Left lung (tissue), 10 donors: ENCODE results near the gene PCDHGA1. TPM values are rescaled to one million over a fixed set of nuclear protein-coding genes. Genes with fewer than 3 reads are reported as not detected.
"Not testable (repeated sequence)": the region's sequence is repeated elsewhere in the genome, so short reads cannot be mapped to it uniquely, and the experiment has no call there.

Experiments
- ATAC-seq: fragments of 200-7000 bp; cut with Tn5 transposase; one replicate; pipeline ENCODE4 v1.9.1; 2020; ENCODE audit warnings: moderate library complexity
- DNase-seq, 4 donors: peaks; one replicate each; pipeline ENCODE4 v3.0.0-alpha.2; 2013 to 2020
- H3K27ac ChIP-seq, 2 donors: fragments of 200-600 bp; sonication (generic) in 1 of 2; one replicate each; pipeline versions ENCODE4 v1.5.0 to v1.8.0; 2020 to 2021
- H3K27me3 ChIP-seq, 2 donors: fragments of 200-600 bp; sonication (generic) in 1 of 2; one replicate each; pipeline versions ENCODE4 v1.5.0 to v1.8.0; 2020 to 2021
- H3K36me3 ChIP-seq, 2 donors: fragments of 200-600 bp; sonication (generic) in 1 of 2; one replicate each; pipeline versions ENCODE4 v1.5.0 to v1.8.0; 2020 to 2021
- H3K4me1 ChIP-seq, 2 donors: fragments of 200-600 bp; one replicate each; pipeline ENCODE4 v1.8.0; 2021
- H3K4me3 ChIP-seq, 2 donors: fragments of 200-600 bp; sonication (generic) in 1 of 2; one replicate each; pipeline versions ENCODE4 v1.5.0 to v1.8.0; 2020 to 2021; ENCODE audit warnings: mild to moderate bottlenecking in 1 of 2
- H3K9me3 ChIP-seq, 2 donors: fragments of 200-600 bp; sonication (generic) in 1 of 2; one replicate each; pipeline versions ENCODE4 v1.5.0 to v1.8.0; 2020 to 2021
- intact Hi-C, 2 donors: fragments of 100-400 bp; cut with DNase I; formaldehyde crosslinking; loops; one replicate each; pipeline versions ENCODE4 v1.11.2 to v1.14.2; 2022
- polyA plus RNA-seq, 6 donors: library from polyadenylated mRNA; unstranded; fragments of 120-200 nt; gene quantifications; one replicate each; pipeline ENCODE4 v1.2.1, GENCODE V29; 2013; ENCODE audit not compliant: insufficient read length in 6 of 6
- total RNA-seq, 2 donors: library from RNA; stranded (reverse); fragmentation: NEBNext Ultra II Directional; extraction: Animal tissue kit (Norgen Biotek cat#: 25700); gene quantifications; one replicate each; pipeline ENCODE4 v1.2.1, GENCODE V29; 2021
- TF ChIP-seq, protein P1 (sequence below), 2 donors: fragments of 200-600 bp; sonication (generic) in 1 of 2; IDR thresholded peaks; one replicate each; pipeline versions ENCODE4 v1.5.0 to v1.8.0; 2021; ENCODE audit warnings: antibody characterized with exemption in 2 of 2
- donor health status: DM: no; HTN: yes; CAD: no.
- donor health status: DM: no; HTN: no; CAD: no.

Gene PCDHGA1
- total and polyA plus RNA-seq, 8 donors: 0.38 to 1.1 (median 0.75) TPM

DNA sequence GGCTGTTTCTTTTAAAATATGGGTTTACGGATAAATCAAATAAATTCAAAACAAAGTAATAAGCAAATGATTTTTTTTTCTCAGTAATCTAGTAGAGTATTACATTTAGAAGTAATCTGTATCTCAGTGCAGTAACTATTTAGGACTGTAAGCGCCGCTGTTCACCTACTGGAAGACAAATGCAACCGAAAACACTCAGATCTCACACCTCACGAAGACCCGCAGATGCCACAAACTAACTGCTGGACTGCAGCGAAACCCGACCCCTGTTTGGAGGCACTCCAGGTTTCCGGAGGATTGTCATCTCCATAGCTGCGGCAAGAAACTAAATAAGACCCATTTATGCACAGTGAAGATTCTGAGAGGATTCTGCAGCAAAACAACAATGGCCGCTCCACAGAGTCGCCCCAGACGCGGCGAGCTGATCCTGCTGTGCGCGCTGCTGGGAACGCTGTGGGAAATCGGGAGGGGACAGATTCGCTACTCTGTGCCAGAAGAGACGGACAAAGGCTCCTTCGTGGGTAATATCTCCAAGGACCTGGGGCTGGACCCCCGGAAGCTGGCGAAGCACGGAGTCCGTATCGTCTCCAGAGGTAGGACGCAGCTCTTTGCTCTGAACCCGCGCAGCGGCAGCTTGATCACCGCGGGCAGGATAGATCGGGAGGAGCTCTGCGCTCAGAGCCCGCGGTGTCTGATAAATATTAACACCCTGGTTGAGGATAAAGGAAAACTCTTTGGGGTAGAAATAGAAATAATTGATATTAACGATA lies 62.3 kb downstream of the PCDHGA1 start, which contains the start of gene PCDHGA8:
Gene PCDHGA8 (plus strand): TSS at position 205 of the 770 bp plus-strand sequence. CDS start 181 bp downstream, at position 386.
- H3K27me3 ChIP-seq: peaks cover 5 to 89% of the 10 kb centered on the region in 2 donors
- no peaks in the 10 kb centered on the region for H3K4me1 ChIP-seq
- H3K27ac ChIP-seq: no peak within 1 kb of the TSS
- TF ChIP-seq, protein P1, sequence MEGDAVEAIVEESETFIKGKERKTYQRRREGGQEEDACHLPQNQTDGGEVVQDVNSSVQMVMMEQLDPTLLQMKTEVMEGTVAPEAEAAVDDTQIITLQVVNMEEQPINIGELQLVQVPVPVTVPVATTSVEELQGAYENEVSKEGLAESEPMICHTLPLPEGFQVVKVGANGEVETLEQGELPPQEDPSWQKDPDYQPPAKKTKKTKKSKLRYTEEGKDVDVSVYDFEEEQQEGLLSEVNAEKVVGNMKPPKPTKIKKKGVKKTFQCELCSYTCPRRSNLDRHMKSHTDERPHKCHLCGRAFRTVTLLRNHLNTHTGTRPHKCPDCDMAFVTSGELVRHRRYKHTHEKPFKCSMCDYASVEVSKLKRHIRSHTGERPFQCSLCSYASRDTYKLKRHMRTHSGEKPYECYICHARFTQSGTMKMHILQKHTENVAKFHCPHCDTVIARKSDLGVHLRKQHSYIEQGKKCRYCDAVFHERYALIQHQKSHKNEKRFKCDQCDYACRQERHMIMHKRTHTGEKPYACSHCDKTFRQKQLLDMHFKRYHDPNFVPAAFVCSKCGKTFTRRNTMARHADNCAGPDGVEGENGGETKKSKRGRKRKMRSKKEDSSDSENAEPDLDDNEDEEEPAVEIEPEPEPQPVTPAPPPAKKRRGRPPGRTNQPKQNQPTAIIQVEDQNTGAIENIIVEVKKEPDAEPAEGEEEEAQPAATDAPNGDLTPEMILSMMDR (IDR thresholded peaks at IDR 0.05): no peak
- ATAC-seq (no peak), DNase-seq (no peak)
- no peak within 1 kb of the TSS for H3K4me3 ChIP-seq
- no peaks in the 10 kb centered on the region for H3K36me3 ChIP-seq
- intact Hi-C loops: loop anchor here in 1 of 2 donors (5.0 kb wide), 1 partner anchor 40 kb away; the partner anchor contains the start of gene PCDHGA12
- H3K9me3 ChIP-seq: peaks cover 0 to 73% of the 10 kb centered on the region in 2 donors

DNA sequence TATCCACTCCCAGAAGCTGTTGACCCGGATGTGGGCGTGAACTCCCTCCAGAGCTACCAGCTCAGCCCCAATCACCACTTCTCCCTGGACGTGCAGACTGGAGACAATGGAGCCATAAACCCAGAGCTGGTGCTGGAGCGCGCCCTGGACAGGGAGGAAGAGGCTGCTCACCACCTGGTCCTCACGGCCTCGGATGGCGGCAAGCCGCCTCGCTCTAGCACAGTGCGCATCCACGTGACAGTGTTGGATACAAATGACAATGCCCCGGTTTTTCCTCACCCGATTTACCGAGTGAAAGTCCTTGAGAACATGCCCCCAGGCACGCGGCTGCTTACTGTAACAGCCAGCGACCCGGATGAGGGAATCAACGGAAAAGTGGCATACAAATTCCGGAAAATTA lies 63.0 kb downstream of the PCDHGA1 start:
- Histone ChIP-seq H3K9me3 (peaks cover 0 to 74% of the 10 kb centered on the region in 2 donors), H3K27ac (no peak overlapping the region), H3K36me3 (no peaks in the 10 kb centered on the region), H3K4me3 (no peak overlapping the region), H3K27me3 (peaks cover 5 to 89% of the 10 kb centered on the region in 2 donors), H3K4me1 (no peaks in the 10 kb centered on the region)
- intact Hi-C loops: loop anchor here in 1 of 2 donors (5.0 kb wide), 1 partner anchor 39 kb away; the partner anchor contains the start of gene PCDHGA12
- TF ChIP-seq, protein P1 (IDR thresholded peaks at IDR 0.05): no peak
- ATAC-seq: no peak
- no peak for DNase-seq

DNA sequence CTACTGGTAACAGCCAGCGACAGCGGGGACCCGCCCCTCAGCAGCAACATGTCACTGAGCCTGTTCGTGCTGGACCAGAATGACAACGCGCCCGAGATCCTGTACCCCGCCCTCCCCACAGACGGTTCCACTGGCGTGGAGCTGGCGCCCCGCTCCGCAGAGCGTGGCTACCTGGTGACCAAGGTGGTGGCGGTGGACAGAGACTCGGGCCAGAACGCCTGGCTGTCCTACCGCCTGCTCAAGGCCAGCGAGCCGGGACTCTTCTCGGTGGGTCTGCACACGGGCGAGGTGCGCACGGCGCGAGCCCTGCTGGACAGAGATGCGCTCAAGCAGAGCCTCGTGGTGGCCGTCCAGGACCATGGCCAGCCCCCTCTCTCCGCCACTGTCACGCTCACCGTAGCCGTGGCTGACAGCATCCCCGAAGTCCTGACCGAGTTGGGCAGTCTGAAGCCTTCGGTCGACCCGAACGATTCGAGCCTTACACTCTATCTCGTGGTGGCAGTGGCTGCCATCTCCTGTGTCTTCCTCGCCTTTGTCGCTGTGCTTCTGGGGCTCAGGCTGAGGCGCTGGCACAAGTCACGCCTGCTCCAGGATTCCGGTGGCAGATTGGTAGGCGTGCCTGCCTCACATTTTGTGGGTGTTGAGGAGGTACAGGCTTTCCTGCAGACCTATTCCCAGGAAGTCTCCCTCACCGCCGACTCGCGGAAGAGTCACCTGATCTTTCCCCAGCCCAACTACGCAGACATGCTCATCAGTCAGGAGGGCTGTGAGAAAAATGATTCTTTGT lies 64.3 kb downstream of the PCDHGA1 start:
- Histone ChIP-seq H3K27me3 (peaks cover 16 to 89% of the 10 kb centered on the region in 2 donors), H3K9me3 (peaks cover 0 to 73% of the 10 kb centered on the region in 2 donors)
- not testable (repeated sequence) for DNase-seq, ATAC-seq, H3K4me1 ChIP-seq, H3K4me3 ChIP-seq, H3K27ac ChIP-seq, H3K36me3 ChIP-seq
- intact Hi-C loops: loop anchor here in 1 of 2 donors (5.0 kb wide), 1 partner anchor 38 kb away; the partner anchor contains the start of gene PCDHGA12

DNA sequence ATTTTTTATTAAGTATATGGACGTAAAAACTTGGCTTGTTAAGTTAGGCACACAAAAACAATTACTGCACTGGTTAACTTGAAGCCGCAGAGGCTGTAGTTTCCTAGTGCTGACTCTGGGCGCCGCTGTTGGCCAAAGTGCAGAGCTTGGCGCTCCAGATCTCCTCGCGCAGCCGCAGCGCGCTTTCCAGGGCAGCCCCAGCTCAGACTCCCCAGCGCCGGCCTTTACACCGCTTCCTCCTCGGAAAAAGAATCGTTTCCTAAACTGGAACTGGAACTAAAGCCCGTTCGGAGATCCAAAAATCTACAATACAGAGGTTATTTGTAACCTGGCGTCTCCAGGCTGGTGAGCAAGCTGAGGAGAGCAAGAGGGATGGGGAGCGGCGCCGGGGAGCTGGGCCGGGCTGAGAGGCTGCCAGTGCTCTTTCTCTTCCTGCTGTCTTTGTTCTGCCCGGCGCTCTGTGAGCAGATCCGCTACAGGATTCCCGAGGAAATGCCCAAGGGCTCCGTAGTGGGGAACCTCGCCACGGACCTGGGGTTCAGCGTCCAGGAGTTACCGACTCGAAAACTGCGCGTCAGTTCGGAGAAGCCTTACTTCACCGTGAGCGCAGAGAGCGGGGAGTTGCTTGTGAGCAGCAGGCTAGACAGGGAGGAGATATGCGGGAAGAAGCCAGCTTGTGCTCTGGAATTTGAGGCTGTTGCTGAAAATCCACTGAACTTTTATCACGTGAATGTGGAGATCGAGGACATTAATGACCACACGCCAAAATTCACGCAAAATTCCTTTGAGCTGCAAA lies 67.6 kb downstream of the PCDHGA1 start, which contains the start of gene PCDHGB5:
Gene PCDHGB5 (plus strand): TSS at position 192 of the 796 bp plus-strand sequence. CDS start 181 bp downstream, at position 373.
- TF ChIP-seq, protein P1 (IDR thresholded peaks at IDR 0.05): peak; percentile 37 to 59
- ATAC-seq: peak; percentile 99
- DNase-seq: peak in 1 of 4 donors; percentile 16
- intact Hi-C loops, H3K27ac ChIP-seq, H3K36me3 ChIP-seq, H3K4me1 ChIP-seq: not testable (repeated sequence)
- Histone ChIP-seq H3K4me3 (peak within 1 kb of the TSS in 1 of 2 donors; percentile 25), H3K27me3 (peaks cover 22 to 94% of the 10 kb centered on the region in 2 donors), H3K9me3 (peaks cover 3 to 71% of the 10 kb centered on the region in 2 donors)

DNA sequence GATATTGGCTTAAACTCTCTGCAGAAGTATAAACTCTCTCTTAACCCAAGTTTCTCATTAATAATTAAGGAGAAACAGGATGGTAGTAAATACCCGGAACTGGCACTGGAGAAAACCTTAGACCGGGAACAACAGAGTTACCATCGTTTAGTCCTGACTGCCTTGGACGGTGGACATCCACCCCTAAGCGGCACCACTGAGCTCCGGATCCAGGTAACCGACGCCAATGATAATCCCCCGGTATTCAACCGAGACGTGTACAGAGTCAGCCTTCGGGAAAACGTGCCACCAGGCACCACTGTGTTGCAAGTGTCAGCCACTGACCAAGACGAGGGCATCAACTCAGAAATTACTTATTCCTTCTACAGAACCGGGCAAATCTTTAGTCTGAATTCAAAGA lies 68.3 kb downstream of the PCDHGA1 start:
- intact Hi-C loops: no loop called here
- Histone ChIP-seq H3K27me3 (peaks cover 22 to 94% of the 10 kb centered on the region in 2 donors), H3K27ac (no peak overlapping the region), H3K9me3 (peaks cover 3 to 71% of the 10 kb centered on the region in 2 donors), H3K4me1 (no peaks in the 10 kb centered on the region), H3K4me3 (no peak overlapping the region), H3K36me3 (peaks cover 0 to 7% of the 10 kb centered on the region in 2 donors)
- no peak for ATAC-seq
- TF ChIP-seq, protein P1 (IDR thresholded peaks at IDR 0.05): no peak
- no peak for DNase-seq
